ENCODE results near the gene TNPO1.

DNA sequence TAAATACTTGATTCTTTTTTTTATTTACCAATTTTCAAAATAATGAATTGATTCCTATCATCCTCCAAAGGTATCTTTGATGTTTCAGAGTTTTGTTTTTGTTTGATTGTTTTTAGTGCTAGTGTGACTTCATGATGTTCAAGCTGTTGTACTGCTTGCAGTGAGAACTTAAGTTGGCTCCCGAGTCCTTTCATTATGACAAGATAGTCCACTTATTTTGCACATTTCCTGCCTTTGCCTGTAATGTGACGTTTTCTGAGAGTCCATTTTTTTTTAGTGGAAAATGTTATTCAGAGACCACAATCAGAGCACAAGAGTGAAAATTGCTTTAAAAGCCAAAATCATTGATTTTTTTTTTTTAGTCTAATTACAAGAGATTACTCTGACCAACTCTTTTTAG, 79.3 kb downstream of the TNPO1 start:
- no peak for TF ChIP-seq ZNF609 (CRISPR knock-in tag; IDR thresholded peaks at IDR 0.05; ENCODE audit: borderline replicate concordance)
- TF ChIP-seq EZH2 (IDR thresholded peaks at IDR 0.05; ENCODE audit: borderline replicate concordance, low read depth, low read length): no peak
- no peak for TF ChIP-seq C11orf30 (IDR thresholded peaks at IDR 0.05; ENCODE audit: low read depth)
- no peak for TF ChIP-seq L3MBTL2 (IDR thresholded peaks at IDR 0.05)
- no peak for TF ChIP-seq FOXM1 (IDR thresholded peaks at IDR 0.05; ENCODE audit: low read depth)
- TF ChIP-seq FOXM1 (CRISPR knock-in tag; IDR thresholded peaks at IDR 0.05; ENCODE audit: low read depth): no peak
- TF ChIP-seq RAD21 (CRISPR knock-in tag; conservative IDR thresholded peaks at IDR 0.05 in 1 of 2, IDR thresholded peaks at IDR 0.05 in 1 of 2): no peak
